Measurements from ENCODE around the gene ECT2.
"Not testable (repeated sequence)": the region's sequence is repeated elsewhere in the genome, so short reads cannot be mapped to it uniquely, and the experiment has no call there.

The ECT2 gene, protein sequence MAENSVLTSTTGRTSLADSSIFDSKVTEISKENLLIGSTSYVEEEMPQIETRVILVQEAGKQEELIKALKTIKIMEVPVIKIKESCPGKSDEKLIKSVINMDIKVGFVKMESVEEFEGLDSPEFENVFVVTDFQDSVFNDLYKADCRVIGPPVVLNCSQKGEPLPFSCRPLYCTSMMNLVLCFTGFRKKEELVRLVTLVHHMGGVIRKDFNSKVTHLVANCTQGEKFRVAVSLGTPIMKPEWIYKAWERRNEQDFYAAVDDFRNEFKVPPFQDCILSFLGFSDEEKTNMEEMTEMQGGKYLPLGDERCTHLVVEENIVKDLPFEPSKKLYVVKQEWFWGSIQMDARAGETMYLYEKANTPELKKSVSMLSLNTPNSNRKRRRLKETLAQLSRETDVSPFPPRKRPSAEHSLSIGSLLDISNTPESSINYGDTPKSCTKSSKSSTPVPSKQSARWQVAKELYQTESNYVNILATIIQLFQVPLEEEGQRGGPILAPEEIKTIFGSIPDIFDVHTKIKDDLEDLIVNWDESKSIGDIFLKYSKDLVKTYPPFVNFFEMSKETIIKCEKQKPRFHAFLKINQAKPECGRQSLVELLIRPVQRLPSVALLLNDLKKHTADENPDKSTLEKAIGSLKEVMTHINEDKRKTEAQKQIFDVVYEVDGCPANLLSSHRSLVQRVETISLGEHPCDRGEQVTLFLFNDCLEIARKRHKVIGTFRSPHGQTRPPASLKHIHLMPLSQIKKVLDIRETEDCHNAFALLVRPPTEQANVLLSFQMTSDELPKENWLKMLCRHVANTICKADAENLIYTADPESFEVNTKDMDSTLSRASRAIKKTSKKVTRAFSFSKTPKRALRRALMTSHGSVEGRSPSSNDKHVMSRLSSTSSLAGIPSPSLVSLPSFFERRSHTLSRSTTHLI
- 4.1 to 14.3 (median 9.9) reads per million in 9 experiments for total RNA-seq

DNA sequence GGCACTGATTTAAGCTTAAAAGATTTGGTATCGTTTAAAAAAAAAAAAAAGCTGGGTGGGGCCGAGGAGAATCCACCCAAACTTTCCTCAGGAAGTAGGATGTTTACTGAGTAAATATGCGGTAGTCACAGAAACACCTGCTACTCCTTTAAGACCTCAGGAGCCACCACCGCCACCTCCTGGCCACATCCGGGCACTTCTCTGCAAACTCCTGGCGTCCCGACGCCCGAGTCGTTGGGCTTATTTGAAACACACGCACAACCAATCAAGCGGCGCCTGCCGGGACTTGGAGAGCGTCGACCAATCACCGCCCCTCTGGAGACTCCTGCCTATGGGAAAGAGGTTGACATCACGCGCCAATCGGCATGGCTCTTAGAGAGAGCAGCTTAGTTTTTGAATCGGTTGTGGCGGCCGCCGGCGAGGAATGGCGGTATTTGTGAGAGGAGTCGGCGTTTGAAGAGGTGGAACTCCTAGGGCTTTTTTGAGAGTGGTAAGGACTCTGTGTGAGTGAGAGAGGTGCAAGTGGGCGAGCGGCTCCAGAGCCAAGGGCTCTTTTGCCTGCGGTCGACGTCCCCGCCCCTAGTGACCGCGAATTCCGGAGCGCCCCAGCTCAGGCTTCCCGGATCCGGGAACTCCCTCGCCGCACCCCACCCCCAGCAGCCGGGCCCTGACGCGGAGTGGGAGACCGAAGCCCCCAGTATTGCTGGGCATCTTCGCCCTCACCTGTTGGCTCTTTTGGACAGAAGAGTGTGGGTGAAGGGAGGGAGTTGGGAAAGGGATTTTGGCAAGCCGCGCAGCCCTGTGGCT lies at the start of gene ECT2:
ECT2 (plus strand) TSS at position 359 of the 807 bp plus-strand sequence. CDS start 3,805 bp downstream, outside the sequence.
- Mint-ChIP-seq H3K4me1 (ENCODE audit: low read depth in 2 of 2) (peaks cover 8 to 20% of the 10 kb centered on the region in 2 donors), H3K27me3 (no peaks in the 10 kb centered on the region), H3K36me3 (ENCODE audit: insufficient read depth) (peaks cover 9% of the 10 kb centered on the region), H3K4me3 (peak within 1 kb of the TSS; percentile 89 to 91), H3K27ac (peak within 1 kb of the TSS; percentile 55 to 86), H3K9me3 (no peaks in the 10 kb centered on the region)
- peak; percentile 98 for ATAC-seq (replicated peaks)
- DNase-seq, result peak; percentile 93 to 97 (median 95)

DNA sequence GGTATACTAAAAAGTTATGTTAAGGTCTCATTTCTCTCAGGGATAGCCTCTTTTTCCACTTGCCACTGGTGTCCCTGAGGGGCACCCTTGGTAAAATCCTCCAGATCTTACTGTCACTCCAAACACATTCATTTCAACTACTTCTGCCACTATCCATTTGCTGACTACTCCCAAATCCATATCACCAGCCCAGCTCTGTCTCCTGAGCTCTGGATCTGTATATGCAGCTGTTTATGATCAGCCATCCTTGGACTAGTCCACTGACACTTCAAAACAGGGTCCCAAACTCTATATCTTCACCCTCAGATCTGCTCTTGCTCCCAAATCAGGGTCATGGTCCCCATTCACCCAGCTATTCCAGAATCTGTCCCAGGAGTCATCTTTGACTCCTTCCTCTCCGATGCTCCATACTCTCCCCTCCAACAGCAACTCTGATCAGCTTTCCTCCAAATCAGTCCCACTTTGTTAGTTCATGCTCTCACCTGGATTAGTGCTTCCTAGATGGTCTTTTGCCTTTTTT lies 49.5 kb upstream of the ECT2 start:
- H3K9me3 Mint-ChIP-seq, result no peaks in the 10 kb centered on the region
- no peak for ATAC-seq (replicated peaks)
- H3K27ac Mint-ChIP-seq, result no peak overlapping the region
- H3K36me3 Mint-ChIP-seq (ENCODE audit: insufficient read depth), result no peaks in the 10 kb centered on the region
- peaks cover 7 to 12% of the 10 kb centered on the region in 2 donors for H3K4me1 Mint-ChIP-seq (ENCODE audit: low read depth in 2 of 2)
- no peak for DNase-seq
- no peaks in the 10 kb centered on the region for H3K27me3 Mint-ChIP-seq
- no peak overlapping the region for H3K4me3 Mint-ChIP-seq

DNA sequence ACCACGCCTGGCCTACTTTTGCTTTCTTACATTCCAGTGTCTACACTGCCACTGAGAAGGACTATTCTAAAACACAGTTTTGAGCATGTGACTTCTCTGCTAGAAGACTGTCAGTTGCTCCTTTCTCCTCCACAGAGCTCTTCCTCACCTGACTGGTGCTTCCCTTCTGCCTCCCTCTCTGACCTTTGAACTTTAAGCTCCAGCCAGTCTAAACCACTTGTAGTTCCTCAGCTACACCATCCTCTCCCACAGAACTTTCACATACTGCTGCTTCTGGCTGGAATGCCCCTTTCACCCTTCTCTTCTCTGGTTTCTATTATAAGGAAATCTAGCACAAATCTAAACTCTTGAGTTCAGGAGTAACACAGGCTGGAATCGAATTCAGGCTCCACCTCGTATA lies 48.8 kb upstream of the ECT2 start:
- Mint-ChIP-seq H3K4me3 (no peak overlapping the region), H3K9me3 (no peaks in the 10 kb centered on the region), H3K27me3 (no peaks in the 10 kb centered on the region), H3K4me1 (ENCODE audit: low read depth in 2 of 2) (peaks cover 7 to 14% of the 10 kb centered on the region in 2 donors), H3K36me3 (ENCODE audit: insufficient read depth) (no peaks in the 10 kb centered on the region), H3K27ac (no peak overlapping the region)
- no peak for DNase-seq
- no peak for ATAC-seq (replicated peaks)

DNA sequence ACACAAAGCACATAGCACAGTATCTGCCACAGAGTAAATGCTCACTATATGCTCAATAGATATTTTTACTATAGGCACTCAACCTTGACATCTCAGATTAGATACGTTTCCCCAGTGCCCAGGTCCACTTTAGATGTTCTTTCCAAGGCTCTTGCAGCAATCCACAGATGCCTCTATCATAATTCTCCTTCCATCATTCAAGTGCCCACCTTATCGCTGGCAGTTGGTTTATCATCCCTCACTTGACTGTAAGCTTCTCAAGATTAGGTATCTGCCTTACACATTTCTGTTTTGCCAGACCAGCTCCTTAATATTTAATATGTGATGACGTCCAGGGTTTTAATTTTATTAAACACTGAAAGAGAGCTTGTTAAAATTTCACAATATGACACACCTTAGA lies 48.3 kb upstream of the ECT2 start:
- H3K4me3 Mint-ChIP-seq, result no peak overlapping the region
- no peaks in the 10 kb centered on the region for H3K9me3 Mint-ChIP-seq
- no peaks in the 10 kb centered on the region for H3K36me3 Mint-ChIP-seq (ENCODE audit: insufficient read depth)
- ATAC-seq (replicated peaks) (no peak), DNase-seq (no peak)
- no peaks in the 10 kb centered on the region for H3K27me3 Mint-ChIP-seq
- no peak overlapping the region for H3K27ac Mint-ChIP-seq
- peaks cover 7 to 19% of the 10 kb centered on the region in 2 donors for H3K4me1 Mint-ChIP-seq (ENCODE audit: low read depth in 2 of 2)

DNA sequence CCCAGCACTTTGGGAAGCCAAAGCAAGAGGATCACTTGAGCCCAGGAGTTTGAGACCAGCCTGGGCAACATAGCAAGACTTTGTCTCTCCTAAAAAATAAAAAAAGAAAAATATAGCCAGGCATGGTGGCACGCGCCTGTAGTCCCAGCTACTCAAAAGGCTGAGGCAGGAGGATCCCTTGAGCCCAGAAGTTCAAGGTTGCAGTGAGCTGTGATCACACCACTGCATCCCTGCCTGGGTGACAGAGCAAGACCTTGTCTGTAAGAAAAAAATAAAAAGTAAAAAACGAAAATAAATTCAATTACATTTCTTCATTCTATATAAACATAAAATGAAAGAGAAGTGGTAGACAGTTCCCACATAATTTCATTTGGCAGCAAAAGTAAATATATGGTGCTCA lies 47.8 kb upstream of the ECT2 start:
- H3K4me1 Mint-ChIP-seq (ENCODE audit: low read depth in 2 of 2), result peaks cover 7 to 19% of the 10 kb centered on the region in 2 donors
- not testable (repeated sequence) for H3K9me3 Mint-ChIP-seq; DNase-seq; ATAC-seq (replicated peaks); H3K36me3 Mint-ChIP-seq (ENCODE audit: insufficient read depth); H3K27me3 Mint-ChIP-seq; H3K4me3 Mint-ChIP-seq; H3K27ac Mint-ChIP-seq

DNA sequence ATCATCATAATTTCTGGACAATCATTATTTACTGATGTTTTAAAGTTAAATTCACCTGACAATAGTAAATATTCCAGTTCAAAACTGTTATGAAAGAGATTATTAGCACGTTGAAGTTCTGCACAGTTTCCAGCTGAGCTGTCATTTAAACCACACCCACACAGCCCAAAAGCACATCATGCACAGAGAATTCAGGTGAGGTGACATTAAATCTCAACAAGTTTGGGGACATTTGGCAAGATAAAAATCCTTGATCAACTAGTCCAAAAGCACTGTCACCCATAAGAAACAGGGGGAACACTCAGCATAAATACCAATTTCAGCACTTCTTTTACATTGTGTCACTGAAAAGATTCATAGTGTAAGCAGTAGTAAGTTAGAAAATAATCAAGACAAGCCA lies 46.5 kb upstream of the ECT2 start:
- H3K27me3 Mint-ChIP-seq, result no peaks in the 10 kb centered on the region
- H3K36me3 Mint-ChIP-seq (ENCODE audit: insufficient read depth), result no peaks in the 10 kb centered on the region
- H3K9me3 Mint-ChIP-seq, result no peaks in the 10 kb centered on the region
- H3K27ac Mint-ChIP-seq, result no peak overlapping the region
- H3K4me1 Mint-ChIP-seq (ENCODE audit: low read depth in 2 of 2), result peaks cover 9 to 13% of the 10 kb centered on the region in 2 donors
- DNase-seq, result no peak
- no peak overlapping the region for H3K4me3 Mint-ChIP-seq
- no peak for ATAC-seq (replicated peaks)

DNA sequence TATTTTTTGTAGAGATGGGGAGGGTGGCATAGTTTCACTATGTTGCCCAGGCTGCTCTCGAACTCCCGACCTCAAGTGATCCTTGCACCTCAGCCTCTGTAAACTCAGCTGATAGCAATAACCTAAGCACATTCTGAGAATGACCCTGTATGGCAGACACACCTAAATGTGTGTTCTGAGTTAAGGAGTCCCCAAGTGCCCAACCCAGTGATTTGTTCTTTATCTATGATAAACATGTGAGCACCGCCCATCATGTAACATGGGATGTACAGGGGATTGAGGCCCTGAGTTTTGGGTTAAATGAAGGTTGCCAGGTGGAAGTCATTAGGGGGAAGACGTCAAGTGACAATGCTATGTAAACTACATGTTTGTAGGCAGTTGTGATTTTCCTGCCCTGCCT lies 45.4 kb upstream of the ECT2 start:
- Mint-ChIP-seq H3K36me3 (ENCODE audit: insufficient read depth) (no peaks in the 10 kb centered on the region), H3K27ac (no peak overlapping the region), H3K27me3 (no peaks in the 10 kb centered on the region), H3K9me3 (no peaks in the 10 kb centered on the region), H3K4me1 (ENCODE audit: low read depth in 2 of 2) (peaks cover 19 to 24% of the 10 kb centered on the region in 2 donors), H3K4me3 (no peak overlapping the region)
- DNase-seq, result no peak
- ATAC-seq (replicated peaks), result no peak

DNA sequence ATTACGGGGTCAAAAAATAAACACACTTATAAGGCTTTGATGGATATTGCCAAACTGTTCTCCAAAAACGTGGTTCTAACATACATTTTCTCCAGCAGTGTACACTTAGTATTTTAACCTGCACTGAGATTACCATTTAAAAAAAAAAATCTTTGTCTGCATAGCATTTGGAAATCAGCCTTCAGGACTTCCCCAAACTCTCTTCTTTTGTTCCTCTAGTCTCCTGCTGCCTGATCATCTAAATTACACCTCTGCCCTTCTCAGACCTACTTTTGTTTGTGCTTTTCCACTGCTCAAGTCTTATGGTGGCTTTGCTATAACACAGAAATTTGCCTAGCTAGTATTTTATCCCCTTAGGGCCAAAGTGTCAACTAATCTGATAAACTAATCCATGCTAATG lies 43.5 kb upstream of the ECT2 start:
- no peak for ATAC-seq (replicated peaks)
- no peaks in the 10 kb centered on the region for H3K27me3 Mint-ChIP-seq
- peak overlapping the region in 1 of 2 donors; percentile 20 for H3K27ac Mint-ChIP-seq
- peaks cover 21 to 24% of the 10 kb centered on the region in 2 donors for H3K4me1 Mint-ChIP-seq (ENCODE audit: low read depth in 2 of 2)
- no peak overlapping the region for H3K4me3 Mint-ChIP-seq
- no peak for DNase-seq
- H3K36me3 Mint-ChIP-seq (ENCODE audit: insufficient read depth), result peaks cover 4% of the 10 kb centered on the region
- H3K9me3 Mint-ChIP-seq, result no peaks in the 10 kb centered on the region

DNA sequence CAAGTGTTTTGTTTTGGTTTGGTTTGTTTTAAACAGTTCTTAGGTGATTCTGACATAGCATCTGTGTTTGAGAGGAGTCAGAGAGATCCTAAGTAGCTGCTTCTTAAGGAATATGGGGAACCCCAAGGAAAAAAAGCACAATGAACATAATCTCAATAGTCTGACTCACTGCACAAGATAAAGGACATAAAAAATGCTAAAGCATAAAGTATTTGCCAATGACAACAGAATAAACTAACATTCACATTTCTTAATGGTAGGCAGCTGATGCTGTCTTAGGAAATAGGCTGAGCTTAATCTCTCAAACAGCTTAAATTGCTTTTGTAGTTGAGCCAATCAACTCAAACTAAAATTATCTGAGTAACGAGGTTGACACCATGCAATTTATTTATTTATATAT lies 42.6 kb upstream of the ECT2 start:
- H3K36me3 Mint-ChIP-seq (ENCODE audit: insufficient read depth), result peaks cover 4% of the 10 kb centered on the region
- no peak overlapping the region for H3K4me3 Mint-ChIP-seq
- H3K9me3 Mint-ChIP-seq, result no peaks in the 10 kb centered on the region
- no peak overlapping the region for H3K27ac Mint-ChIP-seq
- H3K27me3 Mint-ChIP-seq, result no peaks in the 10 kb centered on the region
- peaks cover 21 to 24% of the 10 kb centered on the region in 2 donors for H3K4me1 Mint-ChIP-seq (ENCODE audit: low read depth in 2 of 2)
- ATAC-seq (replicated peaks) (no peak), DNase-seq (no peak)

DNA sequence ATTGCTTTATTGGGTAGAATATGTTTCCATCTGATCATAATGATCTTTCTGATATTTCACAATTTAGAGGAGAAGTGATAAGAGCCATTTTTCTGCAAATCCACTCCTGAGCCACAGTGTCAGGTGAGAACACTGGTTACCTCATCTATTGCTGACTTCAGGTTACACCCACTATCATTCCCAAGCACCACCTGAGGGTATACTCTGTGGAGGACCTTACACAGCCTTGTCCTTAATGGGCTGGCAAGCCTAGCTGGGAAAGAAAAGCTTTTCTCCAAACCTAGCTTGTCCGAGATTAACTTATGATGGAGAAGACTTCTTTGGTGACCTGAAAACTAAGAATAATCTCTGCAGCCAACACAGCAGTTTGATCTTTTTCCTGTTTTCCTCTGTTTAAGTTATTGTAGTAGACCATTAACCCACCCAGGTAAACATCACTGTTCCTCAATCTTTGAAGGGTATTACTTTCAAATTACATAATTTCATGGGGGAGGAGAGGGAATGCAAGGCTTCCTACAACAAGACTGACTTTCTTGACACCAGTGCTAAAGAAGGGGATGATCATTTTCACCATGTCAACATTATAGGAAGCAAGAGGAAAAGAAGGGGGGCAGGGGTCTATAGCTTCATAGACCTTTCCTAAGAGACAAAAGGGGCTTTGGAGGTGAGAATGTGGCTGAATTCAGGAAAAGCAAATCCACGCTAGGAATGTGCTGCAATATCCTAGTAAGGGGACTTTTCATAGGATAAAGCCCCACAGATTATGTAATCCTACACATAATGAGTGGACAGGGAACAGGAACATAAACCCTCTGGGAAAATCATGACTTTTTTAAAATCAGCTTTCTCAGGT lies 41.4 kb upstream of the ECT2 start:
- H3K9me3 Mint-ChIP-seq, result no peaks in the 10 kb centered on the region
- no peak for DNase-seq
- H3K27ac Mint-ChIP-seq, result peak overlapping the region in 1 of 2 donors; percentile 96
- H3K36me3 Mint-ChIP-seq (ENCODE audit: insufficient read depth), result peaks cover 4% of the 10 kb centered on the region
- no peaks in the 10 kb centered on the region for H3K27me3 Mint-ChIP-seq
- ATAC-seq (replicated peaks), result no peak
- H3K4me3 Mint-ChIP-seq, result peak overlapping the region; percentile 97 to 99
- peaks cover 21 to 24% of the 10 kb centered on the region in 2 donors for H3K4me1 Mint-ChIP-seq (ENCODE audit: low read depth in 2 of 2)

DNA sequence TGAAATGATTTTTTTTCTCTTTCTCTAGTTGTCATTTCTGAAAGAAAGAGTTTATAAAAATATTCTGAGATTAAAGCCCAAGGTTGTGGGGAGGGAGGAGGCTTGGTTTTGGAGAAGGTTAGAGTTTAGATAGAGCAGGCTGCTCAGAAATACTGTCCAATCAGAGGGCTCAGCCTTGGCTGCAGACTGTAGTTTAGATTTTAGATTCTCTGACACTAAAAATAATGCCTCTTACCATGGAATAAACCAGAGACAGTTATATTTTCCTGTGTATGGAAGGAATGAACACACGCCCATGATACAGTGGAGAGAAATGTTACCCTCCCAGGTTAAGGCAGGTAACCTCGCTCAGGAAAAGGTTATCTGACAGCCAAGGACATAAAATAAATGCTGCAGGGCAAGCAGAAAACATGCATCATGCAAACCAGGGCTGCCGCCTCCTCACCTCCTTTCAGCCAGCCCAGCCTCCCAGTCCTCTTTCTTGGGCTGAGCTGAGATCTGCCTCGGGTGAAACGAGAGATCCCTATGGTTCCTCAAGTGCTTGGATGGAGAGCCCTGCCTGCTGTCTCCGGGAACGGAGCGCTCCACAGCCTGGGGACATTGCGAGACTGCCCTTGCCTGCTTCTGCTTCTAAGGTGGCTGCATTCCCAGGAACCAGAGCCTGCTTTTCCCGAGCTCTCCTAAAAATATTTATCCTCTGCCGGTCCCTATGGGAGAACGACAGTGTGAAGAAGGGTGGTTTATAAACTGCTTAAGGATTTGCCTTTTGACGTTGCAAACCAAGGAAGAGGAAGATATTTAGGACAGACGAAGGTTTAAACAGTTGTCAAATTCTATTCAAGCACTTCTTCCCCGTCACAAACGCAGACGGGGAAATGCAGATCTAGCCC lies 40.5 kb upstream of the ECT2 start:
- H3K27ac Mint-ChIP-seq, result peak overlapping the region; percentile 77 to 96
- no peaks in the 10 kb centered on the region for H3K9me3 Mint-ChIP-seq
- ATAC-seq (replicated peaks) (peak; percentile 7), DNase-seq (peak in 1 of 3 experiments; percentile 2)
- H3K4me3 Mint-ChIP-seq, result peak overlapping the region; percentile 97 to 99
- H3K36me3 Mint-ChIP-seq (ENCODE audit: insufficient read depth), result peaks cover 4% of the 10 kb centered on the region
- peaks cover 21 to 24% of the 10 kb centered on the region in 2 donors for H3K4me1 Mint-ChIP-seq (ENCODE audit: low read depth in 2 of 2)
- no peaks in the 10 kb centered on the region for H3K27me3 Mint-ChIP-seq
